DOHH2 (cell line): ENCODE measurements around the gene IGFBP3.

Source experiments
- H3F3A ChIP-seq: fragments of 200-600 bp; sonication (generic), shearing (Covaris generic); 2 replicates; pipeline ENCODE4 v1.6.0; 2016; ENCODE audit warnings: antibody characterized with exemption, mild to moderate bottlenecking; ENCODE audit not compliant: control insufficient read depth, insufficient read depth
- H3K27ac ChIP-seq: fragments of 200-600 bp; sonication (generic); 2 replicates; pipeline ENCODE4 v1.5.1; 2014; ENCODE audit warnings: low read depth, mild to moderate bottlenecking, low read length, moderate library complexity
- H3K27me3 ChIP-seq: fragments of 200-600 bp; sonication (generic); 2 replicates; pipeline ENCODE4 v1.6.1; 2014; ENCODE audit warnings: mild to moderate bottlenecking, low read length, mixed read lengths; ENCODE audit not compliant: control insufficient read depth
- H3K36me3 ChIP-seq: fragments of 200-600 bp; sonication (generic); 2 replicates; pipeline ENCODE4 v1.6.1; 2014; ENCODE audit warnings: mild to moderate bottlenecking, low read length, moderate library complexity, mixed read lengths; ENCODE audit not compliant: control insufficient read depth
- H3K4me1 ChIP-seq: fragments of 200-600 bp; sonication (generic); 2 replicates; pipeline ENCODE4 v1.6.1; 2014; ENCODE audit warnings: mild to moderate bottlenecking, low read length, mixed read lengths; ENCODE audit not compliant: control insufficient read depth
- H3K4me2 ChIP-seq: fragments of 200-600 bp; sonication (generic); 2 replicates; pipeline ENCODE4 v1.6.0; 2014; ENCODE audit warnings: mild to moderate bottlenecking, low read length, moderate library complexity
- H3K4me3 ChIP-seq: fragments of 200-600 bp; sonication (generic); 2 replicates; pipeline ENCODE4 v1.5.1; 2014; ENCODE audit warnings: mild to moderate bottlenecking, low read length, mixed read lengths
- H3K79me2 ChIP-seq: fragments of 200-600 bp; sonication (generic); 2 replicates; pipeline ENCODE4 v1.6.1; 2014; ENCODE audit warnings: mild to moderate bottlenecking, low read length, mixed read lengths; ENCODE audit not compliant: control insufficient read depth
- H3K9me2 ChIP-seq: fragments of 200-600 bp; sonication (generic); replicated peaks from 2 replicates; pipeline ENCODE4 v1.6.1; 2014; ENCODE audit warnings: mild to moderate bottlenecking, low read length, mixed read lengths; ENCODE audit not compliant: control insufficient read depth
- H3K9me3 ChIP-seq: fragments of 200-600 bp; sonication (generic); 2 replicates; pipeline ENCODE4 v1.6.1; 2014; ENCODE audit warnings: antibody characterized with exemption, low read length, mixed read lengths; ENCODE audit not compliant: control insufficient read depth, insufficient read depth
- H4K20me1 ChIP-seq: fragments of 200-600 bp; sonication (generic); 2 replicates; pipeline ENCODE4 v1.6.0; 2014; ENCODE audit warnings: low read depth, mild to moderate bottlenecking, antibody characterized with exemption, low read length, moderate library complexity; ENCODE audit not compliant: control insufficient read depth, insufficient read depth
- CTCF ChIP-seq: fragments of 200-600 bp; sonication (generic); IDR thresholded peaks from one replicate; pipeline ENCODE4 v1.5.1; 2014; ENCODE audit warnings: antibody characterized with exemption, mild to moderate bottlenecking, low read depth, low read length; ENCODE audit not compliant: poor library complexity, severe bottlenecking
- EZH2phosphoT487 ChIP-seq: fragments of 200-600 bp; sonication (generic); IDR thresholded peaks from 2 replicates; pipeline ENCODE4 v1.6.1; 2017; ENCODE audit warnings: borderline replicate concordance, mild to moderate bottlenecking, antibody characterized with exemption, low read length, moderate library complexity, mixed read lengths

Gene IGFBP3

DNA sequence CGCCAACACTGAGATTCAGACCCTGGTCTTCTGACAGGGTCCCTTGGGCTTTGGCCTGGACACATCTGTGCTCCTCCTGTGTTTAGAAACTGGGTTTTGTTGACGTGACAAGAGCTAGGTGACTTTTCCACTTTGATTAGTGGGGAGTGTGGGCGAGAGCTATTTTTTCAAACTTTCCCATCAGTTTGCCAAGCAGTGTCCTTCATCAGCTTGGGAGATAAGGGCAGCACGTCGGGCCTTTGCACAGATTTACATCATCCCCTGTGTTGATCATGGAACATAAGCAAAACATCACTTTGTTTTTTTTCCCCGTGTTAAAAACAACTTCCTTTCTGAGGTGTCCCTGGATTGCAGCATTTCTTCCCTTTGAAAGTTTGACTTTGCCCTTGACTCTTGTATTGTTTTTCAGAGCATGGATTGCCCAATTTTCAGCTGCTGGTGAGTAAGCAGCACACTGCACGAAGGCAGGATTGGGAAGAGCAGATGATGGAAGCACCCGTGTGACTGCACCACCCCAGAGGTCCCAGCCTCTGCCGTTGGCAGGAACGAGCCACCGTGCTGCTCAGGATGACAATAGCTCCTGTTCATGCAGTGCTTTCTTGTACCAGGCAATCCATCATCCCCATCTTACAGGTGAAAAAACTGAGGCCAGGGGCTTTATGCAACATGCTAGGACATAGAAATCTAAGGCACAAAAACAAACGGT lies 39.2 kb downstream of the IGFBP3 start:
- 0 out of 2 replicates have a peak, but pooled peaks cover 1% of the 10 kb centered on the region for H3K27me3 ChIP-seq
- TF ChIP-seq EZH2phosphoT487, result no peak
- no peak for TF ChIP-seq CTCF
- no peaks in the 10 kb centered on the region for H3K4me1 ChIP-seq
- no peaks in the 10 kb centered on the region for H3K36me3 ChIP-seq
- H3K9me2 ChIP-seq, result no peaks in the 10 kb centered on the region
- no peaks in the 10 kb centered on the region for H3K79me2 ChIP-seq
- no peaks in the 10 kb centered on the region for H3K9me3 ChIP-seq
- H3K4me2 ChIP-seq, result no peak overlapping the region
- H3K27ac ChIP-seq, result no peak overlapping the region
- no peaks in the 10 kb centered on the region for H4K20me1 ChIP-seq
- no peak overlapping the region for H3K4me3 ChIP-seq
- no peaks in the 10 kb centered on the region for H3F3A ChIP-seq

GRCh38 chr7:45881280-45881758 lies 39.8 kb downstream of the IGFBP3 start:
- Histone ChIP-seq H3K36me3 (no peaks in the 10 kb centered on the region), H3K9me3 (no peaks in the 10 kb centered on the region), H3K27me3 (no peaks in the 10 kb centered on the region), H3K4me2 (no peak overlapping the region), H3K9me2 (no peaks in the 10 kb centered on the region), H3K4me1 (no peaks in the 10 kb centered on the region), H3F3A (no peaks in the 10 kb centered on the region), H3K4me3 (no peak overlapping the region), H3K79me2 (no peaks in the 10 kb centered on the region), H3K27ac (no peak overlapping the region), H4K20me1 (no peaks in the 10 kb centered on the region)
- no peak for TF ChIP-seq CTCF
- TF ChIP-seq EZH2phosphoT487, result no peak

- Histone ChIP-seq H3K27ac (no peak overlapping the region), H4K20me1 (no peaks in the 10 kb centered on the region), H3K9me2 (no peaks in the 10 kb centered on the region), H3F3A (no peaks in the 10 kb centered on the region), H3K4me1 (no peaks in the 10 kb centered on the region), H3K4me3 (no peak overlapping the region), H3K79me2 (no peaks in the 10 kb centered on the region), H3K36me3 (no peaks in the 10 kb centered on the region), H3K4me2 (no peak overlapping the region), H3K9me3 (no peaks in the 10 kb centered on the region), H3K27me3 (no peaks in the 10 kb centered on the region)
- TF ChIP-seq EZH2phosphoT487, result no peak
- TF ChIP-seq CTCF, result no peak
These were observed 40.6 kb downstream of the IGFBP3 start for GRCh38 chr7:45880433-45880860.
